GM18520 (cell line): ENCODE measurements around the gene ADAMTSL1.

Source experiments
- ATAC-seq: cut with Tn5 transposase; IDR thresholded peaks from one replicate; pipeline ENCODE4 v1.9.1; 2021; ENCODE audit not compliant: unreplicated experiment

The ADAMTSL1 gene

DNA sequence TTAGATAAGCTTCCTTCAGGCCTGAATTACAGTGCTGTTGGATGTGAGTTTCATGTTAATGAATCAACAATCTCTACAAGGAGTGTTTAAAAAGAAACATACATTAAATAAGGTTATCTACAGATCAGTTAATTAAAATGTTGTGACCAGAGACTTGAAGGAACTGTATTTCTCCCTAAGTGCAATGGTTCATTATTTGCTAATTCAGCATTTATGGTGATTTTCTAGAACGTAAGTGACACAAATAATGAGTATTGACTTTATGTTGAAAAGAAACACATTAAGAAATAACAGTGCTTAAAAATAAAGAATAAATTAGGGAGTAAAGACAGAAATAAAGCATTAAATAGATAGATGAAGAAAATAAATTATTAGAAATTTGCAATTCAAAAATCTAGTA is 74.5 kb downstream of the ADAMTSL1 start:
- ATAC-seq = no peak

DNA sequence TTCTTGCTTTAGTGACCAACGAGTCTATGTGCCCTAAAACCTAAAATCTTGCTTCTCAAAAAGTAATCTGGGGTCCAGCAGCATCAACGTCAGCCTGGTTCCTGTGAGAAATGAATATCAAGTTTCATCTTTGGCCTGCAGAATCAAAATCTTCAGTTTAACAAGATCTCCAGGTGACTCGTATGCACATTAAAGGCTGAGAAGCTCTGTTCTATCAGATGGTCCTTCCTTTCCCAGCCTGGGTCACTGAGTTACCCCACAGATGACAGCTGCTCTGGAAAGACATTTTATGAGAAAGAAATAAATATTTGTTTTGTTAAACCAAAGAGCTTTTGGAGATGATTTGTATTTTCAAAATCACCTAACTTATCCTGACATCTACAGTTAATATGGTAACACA is 75.8 kb downstream of the ADAMTSL1 start:
- ATAC-seq = no peak

DNA sequence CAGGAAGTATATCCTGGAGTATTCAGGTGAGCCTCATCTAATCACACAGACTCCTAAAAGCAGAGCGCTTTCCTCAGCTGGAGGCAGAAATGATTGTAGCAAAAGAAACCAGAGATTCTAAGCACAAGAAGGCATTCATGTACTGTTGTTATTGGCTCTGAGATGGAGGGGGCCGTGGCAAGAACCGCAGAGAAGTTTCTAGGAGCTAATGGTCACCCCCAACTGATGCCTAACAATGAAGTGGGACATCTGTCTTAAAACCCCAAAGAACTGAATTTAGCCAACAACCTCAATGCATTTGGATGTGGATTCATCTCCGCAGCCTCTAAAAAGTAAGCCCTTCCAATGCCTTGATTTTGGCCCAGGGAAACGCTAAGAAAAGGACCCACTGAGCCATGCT is 76.3 kb downstream of the ADAMTSL1 start:
- ATAC-seq = no peak

DNA sequence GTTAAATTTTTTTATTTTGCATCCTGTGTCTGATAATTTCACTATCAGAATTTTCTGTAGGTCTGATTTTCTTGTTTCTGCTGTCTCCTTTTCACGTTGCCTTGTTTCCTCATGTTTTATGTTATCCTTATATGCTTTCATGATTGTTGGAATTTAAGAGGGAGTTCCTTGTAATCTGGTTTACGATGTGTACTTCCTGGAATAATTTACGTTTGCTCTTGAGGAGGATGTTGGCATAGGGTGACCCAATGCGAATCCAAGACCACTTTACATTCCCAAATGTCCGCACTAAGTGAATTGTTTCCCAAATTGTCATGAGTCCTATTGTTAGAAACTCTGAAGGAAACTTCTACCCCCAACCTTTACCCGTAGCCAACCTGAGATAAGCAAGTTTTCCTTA is 80.3 kb downstream of the ADAMTSL1 start:
- ATAC-seq = no peak

DNA sequence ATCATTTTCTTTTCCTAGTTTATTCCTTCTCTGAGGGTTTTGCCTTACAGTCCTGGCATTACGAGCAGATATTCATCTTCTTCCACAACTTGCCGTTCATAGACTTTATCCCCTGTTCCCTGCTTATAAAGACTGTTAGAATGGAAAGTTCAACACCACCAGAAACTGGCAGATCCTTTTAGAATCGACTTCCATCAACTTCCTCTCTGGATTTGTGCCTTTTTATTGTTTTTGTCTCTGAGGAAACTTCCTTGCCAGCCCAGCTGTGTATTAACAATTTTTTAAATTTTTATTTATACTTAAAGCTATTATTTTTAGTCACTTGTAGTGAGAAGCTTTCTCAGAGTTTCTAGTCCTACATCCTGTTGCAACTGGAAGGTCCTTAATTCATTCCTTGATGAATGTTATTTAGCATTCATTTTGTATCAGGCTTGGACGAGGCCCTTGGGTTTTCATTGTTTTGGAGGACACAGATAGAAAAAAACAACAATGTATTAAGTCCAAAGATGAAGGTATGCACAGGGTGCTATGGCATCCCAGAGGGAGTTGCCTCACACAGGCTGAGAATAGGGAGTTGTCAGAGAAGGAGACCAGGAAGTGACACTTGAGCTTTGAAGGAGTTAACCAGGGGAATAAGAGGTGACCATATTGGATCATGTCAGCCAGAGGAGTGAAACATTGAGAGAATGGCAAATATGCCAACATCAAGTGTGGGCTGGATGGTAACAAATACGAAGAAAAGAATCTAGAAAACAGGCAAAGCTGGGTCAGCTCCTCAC is 81.3 kb downstream of the ADAMTSL1 start:
- no peak for ATAC-seq

DNA sequence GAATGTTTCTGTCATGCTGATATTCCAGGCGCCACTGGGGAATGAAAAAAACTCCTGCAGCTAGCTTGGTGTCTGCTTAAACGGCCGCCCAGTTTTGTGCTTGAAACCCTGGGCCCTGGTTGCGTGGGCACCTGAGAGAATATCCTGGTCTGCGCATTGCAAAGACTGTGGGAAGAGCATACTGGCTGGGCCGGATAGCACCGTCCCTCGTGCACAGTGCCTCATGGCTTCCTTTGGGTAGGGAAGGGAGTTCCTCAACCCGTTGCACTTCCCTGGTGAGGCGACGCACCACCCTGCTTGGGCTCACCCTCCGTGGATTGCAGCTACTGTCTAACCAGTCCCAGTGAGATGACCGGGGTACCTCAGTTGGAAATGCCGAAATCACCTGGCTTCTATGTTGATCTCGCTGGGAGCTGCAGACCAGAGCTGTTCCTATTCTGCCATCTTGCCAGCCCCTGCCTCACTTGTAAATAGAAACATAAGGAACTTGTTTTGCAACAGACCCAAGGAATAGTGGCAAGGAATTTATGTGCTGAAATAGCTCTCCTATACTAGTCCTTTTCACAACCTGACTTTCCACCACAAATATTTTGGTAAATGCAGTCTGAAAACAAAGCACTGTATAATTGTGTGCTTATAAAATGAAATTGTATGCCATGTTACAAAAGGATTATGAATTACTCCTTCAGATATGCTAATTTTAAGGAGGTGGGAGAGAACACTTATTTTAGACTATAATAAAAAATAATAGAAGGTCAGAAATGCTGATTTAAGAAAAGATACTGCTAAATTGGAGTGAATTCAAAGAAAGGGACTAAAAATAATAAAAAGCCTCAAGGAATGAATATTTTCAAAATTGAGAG is 90.3 kb downstream of the ADAMTSL1 start:
- no peak for ATAC-seq

DNA sequence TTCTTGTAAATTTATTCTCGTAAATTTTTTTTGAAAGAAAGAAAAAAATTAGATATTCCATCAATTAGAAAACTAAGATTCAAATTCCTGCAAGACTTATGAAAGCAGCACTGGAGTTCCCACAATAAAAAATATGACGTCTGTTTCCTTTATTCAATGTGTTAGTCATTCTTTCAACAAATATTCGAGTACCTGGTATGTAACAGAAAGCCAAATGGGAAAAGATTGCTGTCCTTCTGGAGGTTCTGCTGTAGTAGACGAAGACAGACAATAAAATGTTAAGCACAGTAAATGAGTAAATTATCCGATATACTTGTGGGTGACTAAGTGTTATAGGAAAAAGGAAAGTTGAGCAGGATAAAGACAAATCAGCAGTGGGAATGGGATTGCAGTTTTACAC is 92.2 kb downstream of the ADAMTSL1 start:
- ATAC-seq = no peak

DNA sequence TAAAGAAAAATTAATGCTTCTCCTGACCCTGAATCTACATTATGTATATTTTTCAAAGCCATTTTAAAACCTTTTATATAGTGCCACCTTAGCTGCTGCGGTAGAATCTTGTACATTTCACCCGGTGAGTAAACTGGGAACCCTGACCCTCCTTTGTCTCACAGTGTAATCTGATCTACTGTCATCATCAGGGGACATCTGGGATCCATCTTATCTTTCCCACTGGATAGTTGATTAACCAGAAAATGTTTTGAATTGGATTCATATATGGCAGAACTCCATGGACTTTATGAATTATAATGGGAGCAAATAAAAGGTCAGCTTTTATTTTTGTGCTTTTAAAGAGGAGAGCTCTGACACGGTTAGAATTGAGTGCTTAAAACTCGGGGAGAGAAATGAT is 95.0 kb downstream of the ADAMTSL1 start:
- ATAC-seq = no peak

DNA sequence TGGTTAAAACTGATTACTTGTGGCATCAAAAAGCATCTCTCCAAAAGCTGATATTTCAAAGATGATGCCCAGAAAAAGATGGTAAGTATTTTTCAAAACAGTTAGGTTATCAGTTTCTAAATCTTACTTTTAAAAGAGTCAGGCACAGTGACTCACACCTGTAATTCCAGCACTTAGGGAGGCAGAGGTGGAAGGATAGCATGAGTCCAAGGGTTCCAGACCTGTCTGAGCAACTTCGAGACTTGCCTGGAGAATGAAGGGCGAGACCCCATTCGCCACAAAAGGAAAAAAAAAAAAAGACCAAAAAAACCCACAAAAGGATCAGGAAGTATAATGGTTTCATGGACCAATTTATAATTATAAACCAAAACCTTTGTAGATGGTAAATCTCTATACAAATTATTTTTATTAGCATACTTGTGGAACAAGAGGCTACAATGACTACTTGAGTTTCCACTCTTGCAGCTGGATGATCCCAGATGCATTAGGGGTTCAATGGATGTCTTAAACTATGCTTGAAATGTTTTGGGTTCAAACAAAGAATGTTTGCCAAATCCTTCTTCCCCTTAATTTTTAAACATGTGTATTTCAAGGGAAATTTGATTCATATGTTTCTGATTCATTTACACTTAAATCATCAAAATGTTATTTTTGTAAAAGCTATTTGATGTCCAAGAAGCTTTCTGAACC is 96.1 kb downstream of the ADAMTSL1 start:
- no peak for ATAC-seq

DNA sequence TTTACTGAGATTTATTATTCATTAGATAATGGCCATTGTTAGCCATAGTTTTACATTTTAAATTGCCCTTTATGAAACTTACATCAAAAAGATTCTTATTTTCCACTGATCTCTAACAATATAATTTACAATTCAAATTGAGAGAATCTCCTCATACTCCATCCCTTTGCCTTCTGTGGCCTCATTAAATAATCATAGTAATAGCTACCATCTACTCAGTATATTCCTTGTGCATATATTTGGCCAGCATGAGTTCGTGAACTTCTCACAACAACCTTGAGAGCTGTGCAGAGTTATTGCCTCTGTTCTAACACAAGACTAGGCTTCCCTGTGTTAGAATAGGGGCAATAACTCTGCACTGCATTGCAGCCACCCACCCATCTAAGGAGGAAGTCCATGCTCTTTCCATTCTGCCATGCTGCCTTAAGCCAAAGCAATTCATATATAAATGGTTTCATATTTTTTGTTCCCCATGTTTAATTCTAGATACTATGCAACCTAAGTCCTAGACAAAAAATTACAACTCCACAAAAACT is 99.1 kb downstream of the ADAMTSL1 start:
- no peak for ATAC-seq

DNA sequence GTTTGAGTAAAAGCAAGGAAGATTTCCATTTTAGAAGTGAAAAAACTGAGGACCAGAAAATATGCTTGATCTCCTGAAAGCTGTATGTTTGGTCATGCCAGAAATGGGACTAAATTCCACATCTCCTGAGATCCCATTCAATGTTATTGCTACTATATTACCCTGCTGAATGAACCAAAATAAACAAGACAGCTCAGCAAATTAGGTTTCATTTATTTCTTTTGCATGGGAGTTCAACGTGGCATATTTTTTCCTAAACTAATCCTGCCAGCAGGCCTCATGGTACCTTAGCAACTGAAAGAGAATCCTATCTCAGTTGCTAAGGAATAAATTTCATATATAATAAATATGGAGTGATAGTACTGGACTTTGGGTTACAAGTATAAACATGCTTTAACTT is 101.7 kb downstream of the ADAMTSL1 start:
- ATAC-seq = no peak

DNA sequence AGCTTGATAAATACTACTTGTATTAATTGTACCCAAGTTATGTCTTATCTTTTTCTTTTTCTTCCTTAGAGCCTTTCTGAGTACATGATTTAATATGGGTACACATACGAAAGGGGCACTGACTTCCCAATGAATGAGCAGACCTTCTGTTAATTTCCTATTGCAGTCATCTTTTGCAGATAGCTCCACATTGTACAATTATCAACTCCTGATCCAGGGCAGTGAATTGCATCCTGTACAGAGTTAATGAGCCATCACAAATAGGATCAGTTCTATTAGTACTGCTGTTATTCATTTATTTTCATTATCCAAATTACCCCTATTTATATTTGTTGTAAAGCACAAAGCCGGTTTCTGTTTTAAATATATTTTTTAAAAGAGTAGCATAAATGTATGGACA is 105.6 kb downstream of the ADAMTSL1 start:
- ATAC-seq = no peak

DNA sequence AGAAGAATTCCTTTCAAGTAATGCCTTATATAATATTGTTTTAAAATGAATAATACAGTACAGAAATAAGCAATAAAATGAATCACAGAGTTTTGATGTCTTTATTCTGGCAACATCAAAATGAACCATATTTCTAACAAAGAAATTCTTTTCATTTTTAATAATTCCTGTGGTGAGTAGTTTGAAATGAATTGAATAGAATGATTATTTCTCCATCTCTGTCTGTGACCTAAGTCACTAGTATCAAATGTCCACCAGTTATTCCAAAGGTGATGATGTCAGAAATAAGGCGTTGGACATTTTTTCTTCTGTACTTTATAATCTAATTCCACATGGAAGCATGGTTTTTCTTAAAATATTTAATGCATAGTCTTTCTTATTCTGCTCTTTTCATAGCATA is 106.2 kb downstream of the ADAMTSL1 start:
- ATAC-seq = no peak

DNA sequence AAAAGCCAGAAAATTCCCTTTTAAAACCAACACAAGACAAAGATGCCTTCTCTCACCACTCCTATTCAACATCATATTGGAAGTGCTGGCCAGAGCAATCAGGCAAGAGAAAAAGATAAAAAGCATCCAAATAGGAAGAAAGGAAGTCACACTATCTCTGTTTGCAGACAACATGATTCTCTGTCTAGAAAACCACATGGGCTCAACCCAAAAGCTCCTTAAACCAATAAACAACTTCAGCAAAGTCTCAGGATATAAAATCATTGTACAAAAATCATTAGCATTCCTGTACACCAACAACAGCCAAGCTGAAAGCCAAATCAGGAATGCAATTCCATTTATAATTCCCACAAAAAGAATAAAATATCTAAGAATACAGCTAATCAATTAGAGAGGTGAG is 112.0 kb downstream of the ADAMTSL1 start:
- ATAC-seq = no peak

DNA sequence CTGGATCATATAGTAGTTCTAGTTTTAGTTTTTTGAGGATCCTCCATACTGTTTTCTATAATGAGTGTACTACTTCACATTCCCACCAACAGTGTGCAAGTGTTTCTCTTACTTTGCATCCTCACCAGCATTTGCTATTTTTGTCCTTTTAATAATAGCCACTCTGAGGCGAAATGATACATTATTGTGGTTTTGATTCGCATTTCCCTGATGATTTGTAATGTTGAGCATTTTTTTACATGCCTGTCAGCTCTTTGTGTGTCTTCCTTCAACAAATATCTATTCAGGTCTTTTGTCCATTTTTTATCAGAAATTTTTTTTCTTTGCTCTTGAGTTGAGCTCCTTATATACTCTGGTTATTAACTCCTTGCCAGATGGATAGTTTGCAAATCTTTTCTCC is 114.0 kb downstream of the ADAMTSL1 start:
- no peak for ATAC-seq

DNA sequence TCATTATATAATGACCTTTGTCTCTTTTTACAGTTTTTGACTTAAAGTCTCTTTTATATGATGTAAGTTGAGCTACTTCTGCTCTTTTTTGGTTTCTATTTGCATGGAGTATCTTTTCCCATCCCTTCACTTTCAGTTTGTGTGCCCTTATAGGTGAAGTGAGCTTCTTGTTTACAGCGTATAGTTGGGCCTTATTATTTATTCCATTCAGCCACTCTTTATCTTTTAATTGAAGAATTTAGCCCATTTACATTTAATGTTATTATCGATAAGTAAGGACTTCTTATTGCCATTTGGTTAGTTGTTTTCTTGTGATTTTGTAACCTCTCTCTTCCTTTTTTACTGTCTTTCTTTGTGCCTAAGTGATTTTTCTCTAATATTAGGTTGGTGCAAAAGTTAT is 117.3 kb downstream of the ADAMTSL1 start:
- ATAC-seq = no peak

DNA sequence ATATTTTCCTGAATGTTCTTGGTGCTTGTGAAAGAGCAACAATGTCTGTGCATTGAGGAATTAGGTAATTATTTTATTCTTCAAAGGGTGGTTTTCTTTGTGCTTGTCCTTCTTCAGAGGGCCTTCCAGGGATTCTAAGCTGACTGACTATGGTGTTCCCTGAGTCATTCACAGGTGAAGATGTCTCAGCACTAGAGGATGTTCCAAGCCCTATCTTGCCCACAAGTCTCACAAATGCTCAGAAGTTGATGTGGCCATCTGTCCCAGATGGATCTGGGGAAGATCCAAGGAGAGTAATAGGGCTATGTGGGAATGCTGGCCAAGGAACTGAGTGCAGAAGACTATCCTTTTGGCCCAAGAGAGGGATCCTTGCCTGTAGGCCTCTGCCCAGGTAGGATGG is 120.9 kb downstream of the ADAMTSL1 start:
- no peak for ATAC-seq

DNA sequence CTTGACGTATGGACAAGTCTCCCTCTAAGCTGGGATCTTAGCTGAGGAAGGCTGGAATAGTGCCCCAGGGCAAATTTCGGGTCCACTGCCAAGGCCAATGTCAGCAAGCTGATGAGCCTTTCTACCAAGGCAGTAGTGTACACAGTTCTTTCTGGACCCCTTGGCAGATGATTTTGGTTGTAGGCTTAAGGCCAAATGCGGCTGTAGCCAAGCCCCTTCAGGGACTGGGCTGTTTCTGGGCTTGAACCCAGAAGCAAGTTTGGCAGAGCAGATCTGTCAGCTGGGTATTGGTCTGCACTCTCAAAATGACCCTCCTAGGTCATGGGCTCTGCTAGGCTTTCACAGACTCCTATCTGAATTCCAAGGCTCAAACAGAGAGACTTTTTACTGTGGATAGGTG is 121.6 kb downstream of the ADAMTSL1 start:
- no peak for ATAC-seq

DNA sequence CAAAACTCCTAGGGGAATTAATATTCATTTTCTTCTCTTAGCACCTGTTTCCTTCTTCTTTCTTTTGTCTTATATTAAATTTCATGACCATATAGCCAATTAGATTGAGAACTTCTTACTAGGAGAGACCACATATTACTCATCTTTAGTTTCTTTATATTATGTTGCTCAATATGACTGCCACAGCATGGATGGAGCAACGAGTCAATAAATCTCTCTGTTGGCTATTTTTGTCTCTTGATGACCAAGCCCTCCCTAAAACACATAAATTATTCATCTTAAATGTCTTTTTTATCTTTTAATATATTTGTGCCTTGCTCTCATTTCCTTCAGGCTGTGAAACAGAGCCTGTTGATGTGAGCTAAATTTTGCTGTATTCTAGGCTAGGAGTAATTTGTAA is 123.0 kb downstream of the ADAMTSL1 start:
- no peak for ATAC-seq

DNA sequence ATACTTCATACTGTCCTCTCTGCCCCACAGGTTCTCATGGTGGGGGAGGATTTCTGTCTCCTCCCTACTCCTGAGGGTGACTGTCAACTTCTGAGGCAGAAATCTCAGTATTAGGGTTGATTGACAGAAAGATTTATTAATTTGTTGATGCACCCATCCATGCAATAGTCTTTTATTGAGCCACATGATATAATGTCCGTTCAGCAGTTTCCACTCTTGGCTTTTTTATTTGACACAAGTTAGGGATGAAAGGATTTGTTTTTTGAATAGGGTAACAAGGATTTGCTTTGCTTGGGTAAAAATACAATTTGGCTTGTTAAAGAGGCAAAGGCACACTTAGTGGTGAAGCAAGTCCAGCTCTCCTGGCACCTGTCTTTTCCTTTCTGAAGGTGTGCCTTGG is 125.0 kb downstream of the ADAMTSL1 start:
- no peak for ATAC-seq

DNA sequence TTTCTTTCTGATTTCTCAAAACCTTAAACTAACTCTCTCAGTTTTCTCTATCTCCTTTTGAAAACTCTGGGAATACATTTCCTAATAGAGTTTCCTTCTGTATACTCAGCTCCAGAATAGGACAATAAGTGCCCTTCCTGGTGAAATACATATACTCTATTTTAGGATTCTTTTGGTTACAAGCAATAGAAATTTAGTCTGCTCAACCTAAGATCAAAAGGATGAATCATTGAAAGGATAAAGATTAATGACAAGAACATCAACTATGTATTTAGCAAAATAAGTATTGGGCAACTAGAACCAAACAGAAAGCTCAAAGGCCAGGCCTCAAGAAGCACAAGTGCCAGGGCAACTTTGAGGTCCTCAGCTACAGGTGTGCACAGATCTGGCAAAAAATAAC is 127.1 kb downstream of the ADAMTSL1 start:
- ATAC-seq = no peak

DNA sequence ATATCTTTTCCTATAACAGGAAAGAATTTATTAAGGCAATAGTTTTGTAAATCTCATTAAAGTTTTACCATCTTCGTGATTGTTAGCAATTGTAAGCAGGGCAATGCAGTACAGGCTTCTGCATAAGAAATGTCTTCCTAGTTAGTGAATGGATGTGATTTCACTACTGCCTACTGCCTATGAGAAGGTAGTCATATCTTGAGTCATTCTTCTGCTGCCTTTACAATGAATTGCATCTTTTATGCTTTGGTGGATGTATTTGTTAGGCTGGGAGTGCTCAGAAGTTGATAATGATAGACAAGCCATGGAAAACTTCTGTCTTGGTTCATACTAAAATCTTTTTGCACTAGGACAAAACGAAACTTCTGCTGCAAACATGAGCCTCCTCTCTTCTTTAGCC is 128.0 kb downstream of the ADAMTSL1 start:
- ATAC-seq = no peak
